ENCODE data around the gene CST7.
A peak's percentile ranks its signal among the peaks of the same experiment; 100 is the strongest.
"Not testable (repeated sequence)": the region's sequence is repeated elsewhere in the genome, so short reads cannot be mapped to it uniquely, and the experiment has no call there.

Gene CST7

DNA sequence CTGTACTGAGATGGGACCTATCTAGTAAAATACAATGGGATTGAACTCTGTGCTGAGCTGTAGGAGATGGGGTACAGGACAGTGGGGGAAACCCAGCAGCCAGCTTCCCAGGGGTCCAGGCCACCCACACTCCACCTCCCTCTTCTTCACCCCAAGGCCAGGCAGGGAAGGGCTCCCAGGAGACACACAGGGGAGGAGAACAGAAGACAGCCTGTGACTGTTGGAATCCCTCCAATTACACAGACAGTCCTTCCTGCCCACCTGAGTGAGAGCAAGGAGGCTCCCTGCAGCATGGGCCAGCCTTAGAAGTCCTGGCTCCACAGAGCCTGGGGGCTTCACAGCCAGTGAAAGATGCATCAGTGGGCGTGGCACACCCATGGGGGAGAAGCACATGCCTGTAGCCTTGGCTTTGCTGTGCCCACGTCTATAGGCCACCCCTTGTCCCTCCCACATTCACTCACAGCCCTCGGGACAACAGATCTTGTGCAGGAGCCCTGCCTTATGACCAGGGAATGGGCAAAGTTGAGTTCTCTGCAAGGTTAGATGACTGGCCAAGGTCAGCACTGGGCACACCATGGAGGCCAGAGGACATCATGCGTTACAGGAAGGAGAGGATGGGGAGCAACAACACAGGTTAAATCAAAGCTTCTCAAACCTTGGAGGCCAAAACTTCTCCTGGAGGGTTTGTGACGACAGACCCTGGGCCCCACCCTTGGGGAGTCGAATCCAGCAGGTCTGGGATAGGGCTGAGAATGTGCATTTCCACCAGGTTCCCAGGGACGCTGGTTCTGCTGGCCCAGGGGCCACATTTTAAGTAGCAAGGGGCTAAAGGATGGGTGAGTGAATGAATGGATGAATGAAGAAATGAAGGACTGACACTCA, 12.3 kb upstream of the CST7 start:
- Histone ChIP-seq H3K9ac (ENCODE audit: low read length in 5 of 5) (no peak overlapping the region), H3K9me3 (ENCODE audit: control insufficient read depth in 5 of 5, low read length in 5 of 5) (peaks cover 0 to 10% (median 0%) of the 10 kb centered on the region in 5 donors), H3K27me3 (ENCODE audit: control insufficient read depth in 5 of 5, insufficient read depth in 4 of 5, low read length in 5 of 5) (no peaks in the 10 kb centered on the region), H3K4me3 (ENCODE audit: low read depth in 1 of 5, low read length in 5 of 5) (no peak overlapping the region), H3K27ac (ENCODE audit: low read depth, low read length) (no peak overlapping the region), H3K36me3 (ENCODE audit: control insufficient read depth in 5 of 5, insufficient read depth in 5 of 5, low read length in 5 of 5) (no peaks in the 10 kb centered on the region), H3K4me1 (ENCODE audit: control insufficient read depth in 5 of 5, insufficient read depth in 5 of 5, low read length in 5 of 5) (no peaks in the 10 kb centered on the region)

DNA sequence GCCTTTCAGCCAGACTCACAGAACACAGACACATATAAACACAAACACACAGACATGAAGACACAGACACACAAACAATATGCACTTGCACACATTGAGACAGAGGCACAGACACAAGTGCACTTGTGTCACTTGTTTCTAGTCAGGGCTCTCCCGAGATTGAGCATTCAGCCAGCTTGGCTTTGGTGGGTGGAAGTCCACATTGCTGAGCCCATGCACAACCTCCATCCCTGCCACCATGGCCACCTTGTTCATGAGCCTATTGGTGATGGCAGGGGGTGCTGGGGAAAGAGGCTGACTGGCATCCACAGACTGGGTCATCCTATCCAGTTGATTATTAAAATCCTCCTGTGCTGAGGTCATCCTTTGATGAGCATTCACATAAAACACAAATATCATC, 11.5 kb upstream of the CST7 start:
- peaks cover 0 to 12% (median 3%) of the 10 kb centered on the region in 5 donors for H3K9me3 ChIP-seq (ENCODE audit: control insufficient read depth in 5 of 5, low read length in 5 of 5)
- no peak overlapping the region for H3K9ac ChIP-seq (ENCODE audit: low read length in 5 of 5)
- no peaks in the 10 kb centered on the region for H3K36me3 ChIP-seq (ENCODE audit: control insufficient read depth in 5 of 5, insufficient read depth in 5 of 5, low read length in 5 of 5)
- H3K4me1 ChIP-seq (ENCODE audit: control insufficient read depth in 5 of 5, insufficient read depth in 5 of 5, low read length in 5 of 5) = no peaks in the 10 kb centered on the region
- no peak overlapping the region for H3K27ac ChIP-seq (ENCODE audit: low read depth, low read length)
- H3K4me3 ChIP-seq (ENCODE audit: low read depth in 1 of 5, low read length in 5 of 5) = no peak overlapping the region
- no peaks in the 10 kb centered on the region for H3K27me3 ChIP-seq (ENCODE audit: control insufficient read depth in 5 of 5, insufficient read depth in 4 of 5, low read length in 5 of 5)

DNA sequence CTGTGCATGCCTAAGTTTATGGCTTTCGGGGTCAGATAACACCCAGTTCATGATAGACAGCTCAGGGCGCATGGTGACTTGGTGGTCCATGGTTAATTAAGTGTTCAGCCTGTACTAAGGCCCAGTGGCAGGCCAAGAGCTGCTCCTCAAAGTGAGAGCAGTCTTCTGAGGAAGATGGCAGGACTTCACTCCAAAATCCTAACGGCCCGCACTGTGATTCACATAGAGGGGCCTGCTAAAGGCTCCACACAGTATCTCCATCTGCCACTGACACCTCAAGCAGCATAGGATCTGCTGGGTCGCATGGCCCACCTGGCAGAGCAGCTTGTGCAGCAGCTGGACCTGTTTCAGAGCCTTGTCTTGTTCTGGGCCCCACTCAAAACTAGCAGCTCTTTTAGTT, 10.6 kb upstream of the CST7 start:
- no peak overlapping the region for H3K9ac ChIP-seq (ENCODE audit: low read length in 5 of 5)
- no peaks in the 10 kb centered on the region for H3K4me1 ChIP-seq (ENCODE audit: control insufficient read depth in 5 of 5, insufficient read depth in 5 of 5, low read length in 5 of 5)
- no peaks in the 10 kb centered on the region for H3K36me3 ChIP-seq (ENCODE audit: control insufficient read depth in 5 of 5, insufficient read depth in 5 of 5, low read length in 5 of 5)
- H3K9me3 ChIP-seq (ENCODE audit: control insufficient read depth in 5 of 5, low read length in 5 of 5) = peaks cover 0 to 13% (median 3%) of the 10 kb centered on the region in 5 donors
- H3K27me3 ChIP-seq (ENCODE audit: control insufficient read depth in 5 of 5, insufficient read depth in 4 of 5, low read length in 5 of 5) = no peaks in the 10 kb centered on the region
- no peak overlapping the region for H3K27ac ChIP-seq (ENCODE audit: low read depth, low read length)
- no peak overlapping the region for H3K4me3 ChIP-seq (ENCODE audit: low read depth in 1 of 5, low read length in 5 of 5)

DNA sequence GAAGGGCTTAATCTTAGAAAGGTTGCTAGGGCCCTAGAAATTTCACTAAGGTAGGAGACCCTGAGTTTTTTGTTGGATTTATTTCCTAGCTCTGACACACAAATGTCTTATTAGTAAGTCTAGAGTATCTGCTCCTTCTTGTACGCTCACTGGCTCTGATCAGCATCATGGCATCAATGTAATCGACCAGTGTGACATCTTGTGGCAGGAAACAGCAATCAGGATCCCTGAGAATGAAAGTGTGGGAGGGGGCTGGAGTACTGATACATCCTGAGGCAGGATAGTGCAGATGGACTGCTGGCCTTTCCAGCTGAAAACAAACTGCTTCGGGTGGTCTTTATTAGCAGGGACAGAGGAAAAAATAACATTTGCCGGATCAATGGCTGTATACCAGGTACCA, 10.0 kb upstream of the CST7 start:
- Histone ChIP-seq H3K4me3 (ENCODE audit: low read depth in 1 of 5, low read length in 5 of 5) (no peak overlapping the region), H3K9ac (ENCODE audit: low read length in 5 of 5) (no peak overlapping the region), H3K27ac (ENCODE audit: low read depth, low read length) (no peak overlapping the region), H3K27me3 (ENCODE audit: control insufficient read depth in 5 of 5, insufficient read depth in 4 of 5, low read length in 5 of 5) (no peaks in the 10 kb centered on the region), H3K36me3 (ENCODE audit: control insufficient read depth in 5 of 5, insufficient read depth in 5 of 5, low read length in 5 of 5) (no peaks in the 10 kb centered on the region), H3K4me1 (ENCODE audit: control insufficient read depth in 5 of 5, insufficient read depth in 5 of 5, low read length in 5 of 5) (no peaks in the 10 kb centered on the region), H3K9me3 (ENCODE audit: control insufficient read depth in 5 of 5, low read length in 5 of 5) (peaks cover 0 to 13% (median 3%) of the 10 kb centered on the region in 5 donors)

DNA sequence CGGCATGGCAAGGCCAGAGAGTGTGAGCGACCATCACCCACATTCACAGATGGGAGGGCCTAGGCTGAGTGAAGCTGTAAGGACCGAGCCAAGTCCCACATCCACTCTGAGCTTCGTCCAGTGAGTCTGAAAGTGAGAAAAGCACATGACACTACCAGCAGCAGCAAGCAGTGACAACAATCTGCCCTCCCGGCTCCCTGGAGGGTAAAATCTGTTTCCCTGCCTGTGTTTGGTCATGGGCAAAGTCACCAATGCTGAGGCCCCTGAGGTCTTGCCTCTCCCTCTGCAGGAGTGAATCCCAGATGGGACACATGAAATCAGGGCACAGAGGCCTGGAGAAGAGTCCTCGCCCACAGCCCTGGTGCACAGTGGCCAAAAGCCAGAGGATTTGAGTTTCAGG, 6.4 kb upstream of the CST7 start:
- no peaks in the 10 kb centered on the region for H3K36me3 ChIP-seq (ENCODE audit: control insufficient read depth in 5 of 5, insufficient read depth in 5 of 5, low read length in 5 of 5)
- H3K9me3 ChIP-seq (ENCODE audit: control insufficient read depth in 5 of 5, low read length in 5 of 5) = peaks cover 0 to 7% (median 3%) of the 10 kb centered on the region in 5 donors
- no peak overlapping the region for H3K27ac ChIP-seq (ENCODE audit: low read depth, low read length)
- H3K4me3 ChIP-seq (ENCODE audit: low read depth in 1 of 5, low read length in 5 of 5) = no peak overlapping the region
- no peaks in the 10 kb centered on the region for H3K27me3 ChIP-seq (ENCODE audit: control insufficient read depth in 5 of 5, insufficient read depth in 4 of 5, low read length in 5 of 5)
- no peak overlapping the region for H3K9ac ChIP-seq (ENCODE audit: low read length in 5 of 5)
- no peaks in the 10 kb centered on the region for H3K4me1 ChIP-seq (ENCODE audit: control insufficient read depth in 5 of 5, insufficient read depth in 5 of 5, low read length in 5 of 5)

DNA sequence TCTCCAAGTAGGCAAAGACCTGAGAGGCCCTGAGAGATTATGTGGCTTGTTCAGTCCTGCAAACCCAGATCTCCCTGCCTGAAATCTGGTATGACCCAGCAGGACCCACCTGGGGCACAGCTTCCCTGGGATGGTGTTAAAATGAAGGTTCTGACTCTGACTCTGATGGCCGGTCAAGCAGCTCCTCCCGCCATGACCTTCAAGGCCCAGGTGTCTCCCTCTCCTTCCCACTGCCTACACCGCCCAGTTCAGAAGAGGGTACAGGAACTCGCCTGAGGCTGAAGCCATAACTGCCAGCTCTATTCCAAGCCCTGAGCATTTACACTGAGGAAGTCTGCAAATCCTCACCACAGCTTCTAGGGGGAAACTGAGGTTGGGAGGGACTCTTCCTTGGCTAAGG, 5.9 kb upstream of the CST7 start:
- no peaks in the 10 kb centered on the region for H3K27me3 ChIP-seq (ENCODE audit: control insufficient read depth in 5 of 5, insufficient read depth in 4 of 5, low read length in 5 of 5)
- no peaks in the 10 kb centered on the region for H3K4me1 ChIP-seq (ENCODE audit: control insufficient read depth in 5 of 5, insufficient read depth in 5 of 5, low read length in 5 of 5)
- no peaks in the 10 kb centered on the region for H3K36me3 ChIP-seq (ENCODE audit: control insufficient read depth in 5 of 5, insufficient read depth in 5 of 5, low read length in 5 of 5)
- H3K9ac ChIP-seq (ENCODE audit: low read length in 5 of 5) = no peak overlapping the region
- no peak overlapping the region for H3K4me3 ChIP-seq (ENCODE audit: low read depth in 1 of 5, low read length in 5 of 5)
- H3K9me3 ChIP-seq (ENCODE audit: control insufficient read depth in 5 of 5, low read length in 5 of 5) = peaks cover 0 to 7% (median 3%) of the 10 kb centered on the region in 5 donors
- no peak overlapping the region for H3K27ac ChIP-seq (ENCODE audit: low read depth, low read length)

DNA sequence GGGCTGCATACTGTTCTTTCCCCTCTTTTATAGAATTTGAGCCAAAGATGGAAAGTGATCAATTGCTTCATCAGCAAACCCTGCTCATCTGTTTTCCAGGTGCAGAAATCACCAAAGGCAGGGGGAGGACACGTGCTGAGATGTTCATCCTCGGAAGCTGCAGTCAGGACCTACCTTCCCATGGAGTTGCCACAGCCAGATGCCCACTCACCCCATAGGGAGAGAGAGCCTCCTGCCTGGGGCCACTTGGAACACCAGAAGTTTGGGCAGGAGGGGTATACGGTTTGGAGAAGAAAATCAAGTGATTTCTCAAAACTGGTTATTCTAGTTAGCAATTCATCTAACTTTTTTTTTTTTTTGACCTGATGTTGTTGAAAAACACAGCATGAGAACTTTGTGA, 5.3 kb upstream of the CST7 start:
- no peak overlapping the region for H3K27ac ChIP-seq (ENCODE audit: low read depth, low read length)
- H3K27me3 ChIP-seq (ENCODE audit: control insufficient read depth in 5 of 5, insufficient read depth in 4 of 5, low read length in 5 of 5) = no peaks in the 10 kb centered on the region
- no peaks in the 10 kb centered on the region for H3K36me3 ChIP-seq (ENCODE audit: control insufficient read depth in 5 of 5, insufficient read depth in 5 of 5, low read length in 5 of 5)
- no peak overlapping the region for H3K9ac ChIP-seq (ENCODE audit: low read length in 5 of 5)
- H3K4me1 ChIP-seq (ENCODE audit: control insufficient read depth in 5 of 5, insufficient read depth in 5 of 5, low read length in 5 of 5) = no peaks in the 10 kb centered on the region
- H3K4me3 ChIP-seq (ENCODE audit: low read depth in 1 of 5, low read length in 5 of 5) = no peak overlapping the region
- peaks cover 0 to 7% (median 3%) of the 10 kb centered on the region in 5 donors for H3K9me3 ChIP-seq (ENCODE audit: control insufficient read depth in 5 of 5, low read length in 5 of 5)

DNA sequence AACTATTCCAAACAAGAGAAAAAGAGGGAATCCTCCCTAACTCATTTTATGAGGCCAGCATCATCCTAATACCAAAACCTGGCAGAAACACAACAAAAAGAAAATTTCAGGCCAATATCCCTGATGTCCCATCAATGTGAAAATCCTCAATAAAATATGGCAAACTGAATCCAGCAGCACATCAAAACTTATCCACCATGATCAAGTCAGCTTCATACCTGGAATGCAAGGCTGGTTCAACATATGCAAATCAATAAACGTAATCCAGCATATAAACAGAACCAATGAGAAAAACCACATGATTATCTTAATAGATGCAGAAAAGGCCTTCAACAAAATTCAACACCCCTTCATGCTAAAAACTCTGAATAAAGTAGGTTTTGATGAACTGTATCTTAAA, 2.7 kb upstream of the CST7 start:
- not testable (repeated sequence) for H3K27me3 ChIP-seq (ENCODE audit: control insufficient read depth in 5 of 5, insufficient read depth in 4 of 5, low read length in 5 of 5); H3K9me3 ChIP-seq (ENCODE audit: control insufficient read depth in 5 of 5, low read length in 5 of 5)

DNA sequence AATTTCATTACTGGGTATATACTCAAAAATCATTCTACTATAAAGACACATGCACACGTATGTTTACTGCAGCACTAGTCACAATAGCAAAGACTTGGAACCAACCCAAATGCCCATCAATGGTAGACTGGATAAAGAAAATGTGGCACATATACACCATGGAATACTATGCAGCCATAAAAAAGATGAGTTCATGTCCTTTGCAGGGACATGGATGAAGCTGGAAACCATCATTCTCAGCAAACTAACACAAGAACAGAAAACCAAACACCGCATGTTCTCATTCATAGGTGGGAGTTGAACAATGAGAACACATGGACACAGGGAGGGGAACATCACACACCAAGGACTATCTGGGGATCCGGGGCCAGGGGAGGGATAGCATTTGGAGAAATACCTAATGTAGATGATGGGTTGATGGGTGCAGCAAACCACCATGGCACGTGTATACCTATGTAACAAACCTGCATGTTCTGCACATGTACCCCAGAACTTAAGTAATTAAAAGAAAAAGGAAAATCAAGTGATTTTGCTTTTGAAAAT, 602 bp upstream of the CST7 start:
- not testable (repeated sequence) for H3K27me3 ChIP-seq (ENCODE audit: control insufficient read depth in 5 of 5, insufficient read depth in 4 of 5, low read length in 5 of 5); H3K9ac ChIP-seq (ENCODE audit: low read length in 5 of 5); H3K9me3 ChIP-seq (ENCODE audit: control insufficient read depth in 5 of 5, low read length in 5 of 5); H3K4me3 ChIP-seq (ENCODE audit: low read depth in 1 of 5, low read length in 5 of 5); H3K27ac ChIP-seq (ENCODE audit: low read depth, low read length); H3K36me3 ChIP-seq (ENCODE audit: control insufficient read depth in 5 of 5, insufficient read depth in 5 of 5, low read length in 5 of 5)
- H3K4me1 ChIP-seq (ENCODE audit: control insufficient read depth in 5 of 5, insufficient read depth in 5 of 5, low read length in 5 of 5) = peaks cover 0 to 26% (median 11%) of the 10 kb centered on the region in 5 donors

More for the DNA sequence above, 2.7 kb upstream of the CST7 start:
- not testable (repeated sequence) for H3K9ac ChIP-seq (ENCODE audit: low read length in 5 of 5); H3K27ac ChIP-seq (ENCODE audit: low read depth, low read length); H3K36me3 ChIP-seq (ENCODE audit: control insufficient read depth in 5 of 5, insufficient read depth in 5 of 5, low read length in 5 of 5); H3K4me3 ChIP-seq (ENCODE audit: low read depth in 1 of 5, low read length in 5 of 5)
- peaks cover 0 to 11% (median 0%) of the 10 kb centered on the region in 5 donors for H3K4me1 ChIP-seq (ENCODE audit: control insufficient read depth in 5 of 5, insufficient read depth in 5 of 5, low read length in 5 of 5)

DNA sequence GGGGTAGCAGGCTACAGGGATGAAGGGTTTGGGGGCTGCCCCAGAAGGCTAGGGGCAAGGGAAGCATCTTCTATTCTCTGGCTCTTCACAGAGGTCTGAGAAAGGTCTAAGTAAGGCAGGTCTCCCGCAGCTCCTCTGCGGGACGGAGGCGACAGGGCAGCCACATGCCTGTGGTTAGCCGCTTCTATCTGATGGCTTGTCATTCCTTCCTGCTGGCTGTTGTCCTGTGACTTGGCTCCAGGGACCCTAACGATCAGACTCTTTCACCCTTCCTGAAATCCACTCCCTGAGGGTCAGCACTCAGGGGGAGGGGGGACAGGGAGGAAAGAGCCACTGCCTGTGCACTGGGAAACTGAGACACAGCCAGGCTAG, 673 bp downstream of the CST7 start:
- Histone ChIP-seq H3K27me3 (ENCODE audit: control insufficient read depth in 5 of 5, insufficient read depth in 4 of 5, low read length in 5 of 5) (no peaks in the 10 kb centered on the region), H3K9ac (ENCODE audit: low read length in 5 of 5) (peak overlapping the region in 1 of 5 donors; percentile 7), H3K4me1 (ENCODE audit: control insufficient read depth in 5 of 5, insufficient read depth in 5 of 5, low read length in 5 of 5) (peaks cover 0 to 33% (median 14%) of the 10 kb centered on the region in 5 donors), H3K9me3 (ENCODE audit: control insufficient read depth in 5 of 5, low read length in 5 of 5) (no peaks in the 10 kb centered on the region), H3K27ac (ENCODE audit: low read depth, low read length) (no peak overlapping the region), H3K4me3 (ENCODE audit: low read depth in 1 of 5, low read length in 5 of 5) (peak overlapping the region in 3 of 5 donors; percentile 11 to 42 (median 41)), H3K36me3 (ENCODE audit: control insufficient read depth in 5 of 5, insufficient read depth in 5 of 5, low read length in 5 of 5) (peaks cover 0 to 8% (median 2%) of the 10 kb centered on the region in 5 donors)

Measured in subcutaneous abdominal adipose tissue (tissue), 5 donors.